ENCODE measurements around the gene SYNGR3. TPM values are rescaled to one million over a fixed set of nuclear protein-coding genes. Genes with fewer than 3 reads are reported as not detected.
"Not testable (repeated sequence)": the region's sequence is repeated elsewhere in the genome, so short reads cannot be mapped to it uniquely, and the experiment has no call there.

Gene SYNGR3
- total RNA-seq, 1 experiment from 2014 or later: 15.2 TPM

DNA sequence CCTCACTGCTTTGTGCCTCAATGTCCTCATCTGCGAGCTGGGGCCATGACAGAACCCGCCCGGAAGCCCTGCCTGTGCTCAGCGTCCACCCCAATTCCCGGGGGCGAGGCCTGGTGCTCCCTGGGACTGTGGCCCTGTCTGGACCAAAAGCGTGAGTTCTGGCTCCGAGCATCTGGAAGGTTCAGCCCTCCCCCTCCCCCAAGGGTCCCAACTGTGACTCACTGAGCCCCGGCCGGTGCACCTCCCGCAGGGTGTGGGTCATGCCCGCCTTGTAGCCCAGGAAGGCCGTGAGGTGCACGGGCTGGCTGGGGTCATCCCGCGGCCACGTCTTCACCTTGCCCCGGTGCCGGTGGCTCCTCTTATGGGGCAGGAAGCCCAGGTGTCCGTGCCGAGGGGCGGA lies 36.0 kb upstream of the SYNGR3 start:
- ChIA-PET CTCF (no interaction called here), POLR2A (no interaction called here)
- no TSS peak for BruUV-seq (replicated peaks)
- Histone ChIP-seq H3K4me1 (ENCODE audit: control insufficient read depth, insufficient read depth, low read length) (no peaks in the 10 kb centered on the region; the same call in 1 of the 2 replicates), H3K27me3 (ENCODE audit: control insufficient read depth, insufficient read depth, low read length) (no peaks in the 10 kb centered on the region), H3K4me3 (ENCODE audit: low read depth in 2 of 2, low read length in 2 of 2) (no peak overlapping the region), H3K27ac (ENCODE audit: low read length) (no peak overlapping the region), H3K9me3 (ENCODE audit: control insufficient read depth, insufficient read depth, low read depth, low read length) (no peaks in the 10 kb centered on the region), H3K36me3 (ENCODE audit: control insufficient read depth, insufficient read depth, low read length) (no peaks in the 10 kb centered on the region)
- intact Hi-C loops (cut with micrococcal nuclease; ENCODE audit: unreplicated experiment) (no loop called here), in situ Hi-C loops (cut with HindIII; ENCODE audit: low pct_unique_long_range_greater_than_20kb, low sequenced_read_pairs) (no loop called here)
- DNase-seq (ENCODE audit: low read depth, low spot score) (no peak), ATAC-seq (no peak)
- TF ChIP-seq CTCF (IDR thresholded peaks at IDR 0.05) (no peak), POLR2AphosphoS5 (IDR thresholded peaks at IDR 0.05; ENCODE audit: low read depth, low read length) (no peak), SIN3A (IDR thresholded peaks at IDR 0.05; ENCODE audit: borderline replicate concordance, insufficient read depth, low read depth, low read length) (no peak), TCF7L2 (IDR thresholded peaks at IDR 0.05; ENCODE audit: low read depth, low read length) (no peak)
- TF ChIP-seq, protein P1, sequence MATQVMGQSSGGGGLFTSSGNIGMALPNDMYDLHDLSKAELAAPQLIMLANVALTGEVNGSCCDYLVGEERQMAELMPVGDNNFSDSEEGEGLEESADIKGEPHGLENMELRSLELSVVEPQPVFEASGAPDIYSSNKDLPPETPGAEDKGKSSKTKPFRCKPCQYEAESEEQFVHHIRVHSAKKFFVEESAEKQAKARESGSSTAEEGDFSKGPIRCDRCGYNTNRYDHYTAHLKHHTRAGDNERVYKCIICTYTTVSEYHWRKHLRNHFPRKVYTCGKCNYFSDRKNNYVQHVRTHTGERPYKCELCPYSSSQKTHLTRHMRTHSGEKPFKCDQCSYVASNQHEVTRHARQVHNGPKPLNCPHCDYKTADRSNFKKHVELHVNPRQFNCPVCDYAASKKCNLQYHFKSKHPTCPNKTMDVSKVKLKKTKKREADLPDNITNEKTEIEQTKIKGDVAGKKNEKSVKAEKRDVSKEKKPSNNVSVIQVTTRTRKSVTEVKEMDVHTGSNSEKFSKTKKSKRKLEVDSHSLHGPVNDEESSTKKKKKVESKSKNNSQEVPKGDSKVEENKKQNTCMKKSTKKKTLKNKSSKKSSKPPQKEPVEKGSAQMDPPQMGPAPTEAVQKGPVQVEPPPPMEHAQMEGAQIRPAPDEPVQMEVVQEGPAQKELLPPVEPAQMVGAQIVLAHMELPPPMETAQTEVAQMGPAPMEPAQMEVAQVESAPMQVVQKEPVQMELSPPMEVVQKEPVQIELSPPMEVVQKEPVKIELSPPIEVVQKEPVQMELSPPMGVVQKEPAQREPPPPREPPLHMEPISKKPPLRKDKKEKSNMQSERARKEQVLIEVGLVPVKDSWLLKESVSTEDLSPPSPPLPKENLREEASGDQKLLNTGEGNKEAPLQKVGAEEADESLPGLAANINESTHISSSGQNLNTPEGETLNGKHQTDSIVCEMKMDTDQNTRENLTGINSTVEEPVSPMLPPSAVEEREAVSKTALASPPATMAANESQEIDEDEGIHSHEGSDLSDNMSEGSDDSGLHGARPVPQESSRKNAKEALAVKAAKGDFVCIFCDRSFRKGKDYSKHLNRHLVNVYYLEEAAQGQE (IDR thresholded peaks at IDR 0.05; ENCODE audit: insufficient read depth in 1 of 2, low read depth in 2 of 2, low read length in 1 of 2): no peak

- BruUV-seq (replicated peaks); DNase-seq (ENCODE audit: low read depth, low spot score); in situ Hi-C loops (cut with HindIII; ENCODE audit: low pct_unique_long_range_greater_than_20kb, low sequenced_read_pairs); POLR2A ChIA-PET; H3K27ac ChIP-seq (ENCODE audit: low read length); intact Hi-C loops (cut with micrococcal nuclease; ENCODE audit: unreplicated experiment); H3K27me3 ChIP-seq (ENCODE audit: control insufficient read depth, insufficient read depth, low read length); H3K36me3 ChIP-seq (ENCODE audit: control insufficient read depth, insufficient read depth, low read length); H3K9me3 ChIP-seq (ENCODE audit: control insufficient read depth, insufficient read depth, low read depth, low read length); ATAC-seq; H3K4me3 ChIP-seq (ENCODE audit: low read depth in 2 of 2, low read length in 2 of 2): not testable (repeated sequence)
- H3K4me1 ChIP-seq (ENCODE audit: control insufficient read depth, insufficient read depth, low read length): peaks cover 12% of the 10 kb centered on the region
- CTCF ChIA-PET: interaction anchor here (0.8 kb wide), 1 partner anchor 18 kb away, joined by 3 read pairs; no protein-coding TSS in a partner anchor
Observed at GRCh38 chr16:1957434-1958142, 32.2 kb upstream of the SYNGR3 start.

DNA sequence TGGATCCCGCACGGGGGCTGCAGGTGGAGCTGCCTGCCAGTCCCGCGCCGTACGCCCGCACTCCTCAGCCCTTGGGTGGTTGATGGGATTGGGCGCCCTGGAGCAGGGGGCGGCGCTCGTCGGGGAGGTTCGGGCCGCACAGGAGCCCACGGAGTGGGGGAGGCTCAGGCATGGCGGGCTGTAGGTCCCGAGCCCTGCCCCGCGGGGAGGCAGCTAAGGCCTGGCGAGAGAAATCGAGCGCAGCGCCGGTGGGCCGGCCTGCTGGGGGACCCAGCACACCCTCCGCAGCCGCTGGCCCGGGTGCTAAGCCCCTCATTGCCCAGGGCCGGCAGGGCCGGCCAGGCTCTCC lies 31.7 kb upstream of the SYNGR3 start:
- H3K4me3 ChIP-seq (ENCODE audit: low read depth in 2 of 2, low read length in 2 of 2); ATAC-seq; H3K9me3 ChIP-seq (ENCODE audit: control insufficient read depth, insufficient read depth, low read depth, low read length); POLR2A ChIA-PET; H3K27ac ChIP-seq (ENCODE audit: low read length); DNase-seq (ENCODE audit: low read depth, low spot score); intact Hi-C loops (cut with micrococcal nuclease; ENCODE audit: unreplicated experiment); H3K36me3 ChIP-seq (ENCODE audit: control insufficient read depth, insufficient read depth, low read length); BruUV-seq (replicated peaks); H3K27me3 ChIP-seq (ENCODE audit: control insufficient read depth, insufficient read depth, low read length); in situ Hi-C loops (cut with HindIII; ENCODE audit: low pct_unique_long_range_greater_than_20kb, low sequenced_read_pairs): not testable (repeated sequence)
- peaks cover 12% of the 10 kb centered on the region for H3K4me1 ChIP-seq (ENCODE audit: control insufficient read depth, insufficient read depth, low read length)
- CTCF ChIA-PET: interaction anchor here (0.8 kb wide), 1 partner anchor 18 kb away, joined by 3 read pairs; no protein-coding TSS in a partner anchor
